Neural progenitor cell (in vitro differentiated cells): Measurements from ENCODE around the gene LGSN.

Experiments used
- EZH2 ChIP-seq: fragments of 200-600 bp; sonication (generic); IDR thresholded peaks from 2 replicates; pipeline ENCODE4 v1.6.1; 2017; ENCODE audit warnings: antibody characterized with exemption, mild to moderate bottlenecking, moderate library complexity
- TF ChIP-seq, protein P1 (sequence below): fragments of 200-600 bp; sonication (generic); IDR thresholded peaks from 2 replicates; pipeline ENCODE4 v1.5.1; 2017; ENCODE audit warnings: antibody characterized with exemption, mild to moderate bottlenecking

GRCh38 chr6:63268574-63268973 lies 51.2 kb downstream of the LGSN start:
- TF ChIP-seq, protein P1, sequence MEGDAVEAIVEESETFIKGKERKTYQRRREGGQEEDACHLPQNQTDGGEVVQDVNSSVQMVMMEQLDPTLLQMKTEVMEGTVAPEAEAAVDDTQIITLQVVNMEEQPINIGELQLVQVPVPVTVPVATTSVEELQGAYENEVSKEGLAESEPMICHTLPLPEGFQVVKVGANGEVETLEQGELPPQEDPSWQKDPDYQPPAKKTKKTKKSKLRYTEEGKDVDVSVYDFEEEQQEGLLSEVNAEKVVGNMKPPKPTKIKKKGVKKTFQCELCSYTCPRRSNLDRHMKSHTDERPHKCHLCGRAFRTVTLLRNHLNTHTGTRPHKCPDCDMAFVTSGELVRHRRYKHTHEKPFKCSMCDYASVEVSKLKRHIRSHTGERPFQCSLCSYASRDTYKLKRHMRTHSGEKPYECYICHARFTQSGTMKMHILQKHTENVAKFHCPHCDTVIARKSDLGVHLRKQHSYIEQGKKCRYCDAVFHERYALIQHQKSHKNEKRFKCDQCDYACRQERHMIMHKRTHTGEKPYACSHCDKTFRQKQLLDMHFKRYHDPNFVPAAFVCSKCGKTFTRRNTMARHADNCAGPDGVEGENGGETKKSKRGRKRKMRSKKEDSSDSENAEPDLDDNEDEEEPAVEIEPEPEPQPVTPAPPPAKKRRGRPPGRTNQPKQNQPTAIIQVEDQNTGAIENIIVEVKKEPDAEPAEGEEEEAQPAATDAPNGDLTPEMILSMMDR: no peak
- TF ChIP-seq EZH2: no peak
